Mammary epithelial cell (primary cell): ENCODE measurements around the gene DGKI.

Source experiments
- EZH2 ChIP-seq: IDR thresholded peaks from 2 replicates; pipeline ENCODE4 v1.6.1; 2012; ENCODE audit warnings: low read length, inconsistent platforms, borderline replicate concordance
- TF ChIP-seq, protein P1 (sequence below), 2 donors: IDR thresholded peaks in 1 of 2; conservative IDR thresholded peaks in 1 of 2; 2 replicates each; pipeline ENCODE4 v1.5.1; 2011 to 2012; ENCODE audit warnings: inconsistent platforms in 2 of 2, low read length in 2 of 2, mild to moderate bottlenecking in 2 of 2, control low read depth in 1 of 2, low read depth in 1 of 2; ENCODE audit not compliant: insufficient read depth in 1 of 2; ENCODE audit errors: extremely low read depth in 1 of 2

DNA sequence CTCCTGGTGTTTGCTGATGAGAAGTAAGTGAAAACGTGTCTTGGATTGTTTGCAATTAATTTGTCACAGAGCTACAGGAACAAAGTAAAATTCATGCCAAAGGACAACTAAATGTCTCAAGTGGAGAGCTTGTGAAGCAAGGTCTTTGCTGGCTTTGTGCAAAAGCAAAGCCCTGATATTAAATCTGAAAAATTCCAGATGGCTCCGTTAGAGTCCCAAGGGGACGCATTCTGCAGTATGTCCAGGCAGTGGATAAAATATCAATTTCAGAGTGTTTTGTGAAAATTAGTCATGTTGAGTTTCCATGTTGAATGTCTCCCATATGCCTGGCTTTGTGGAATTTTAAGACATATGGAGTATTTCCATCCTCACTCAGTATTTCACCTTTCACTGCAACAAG lies 400.7 kb downstream of the DGKI start:
- TF ChIP-seq, protein P1, sequence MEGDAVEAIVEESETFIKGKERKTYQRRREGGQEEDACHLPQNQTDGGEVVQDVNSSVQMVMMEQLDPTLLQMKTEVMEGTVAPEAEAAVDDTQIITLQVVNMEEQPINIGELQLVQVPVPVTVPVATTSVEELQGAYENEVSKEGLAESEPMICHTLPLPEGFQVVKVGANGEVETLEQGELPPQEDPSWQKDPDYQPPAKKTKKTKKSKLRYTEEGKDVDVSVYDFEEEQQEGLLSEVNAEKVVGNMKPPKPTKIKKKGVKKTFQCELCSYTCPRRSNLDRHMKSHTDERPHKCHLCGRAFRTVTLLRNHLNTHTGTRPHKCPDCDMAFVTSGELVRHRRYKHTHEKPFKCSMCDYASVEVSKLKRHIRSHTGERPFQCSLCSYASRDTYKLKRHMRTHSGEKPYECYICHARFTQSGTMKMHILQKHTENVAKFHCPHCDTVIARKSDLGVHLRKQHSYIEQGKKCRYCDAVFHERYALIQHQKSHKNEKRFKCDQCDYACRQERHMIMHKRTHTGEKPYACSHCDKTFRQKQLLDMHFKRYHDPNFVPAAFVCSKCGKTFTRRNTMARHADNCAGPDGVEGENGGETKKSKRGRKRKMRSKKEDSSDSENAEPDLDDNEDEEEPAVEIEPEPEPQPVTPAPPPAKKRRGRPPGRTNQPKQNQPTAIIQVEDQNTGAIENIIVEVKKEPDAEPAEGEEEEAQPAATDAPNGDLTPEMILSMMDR (conservative IDR thresholded peaks at IDR 0.05 in 1 of 2, IDR thresholded peaks at IDR 0.05 in 1 of 2; ENCODE audit: extremely low read depth in 1 of 2, insufficient read depth in 1 of 2, low read depth in 1 of 2, low read length in 2 of 2): no peak
- no peak for TF ChIP-seq EZH2
